Common myeloid progenitor, CD34-positive (primary cell): ENCODE data around the gene DRC1.

Source experiments
- CTCF ChIA-PET: fragments of 350-600 bp; sonication (Branson Sonifier 250); formaldehyde crosslinking; loops from one replicate; lab custom pipeline; 2021; ENCODE audit warnings: antibody characterized with exemption; lab: Charles Lee
- POLR2A ChIA-PET: fragments of 350-600 bp; sonication (Branson Sonifier 250); formaldehyde crosslinking; loops from one replicate; lab custom pipeline; 2021; ENCODE audit warnings: antibody characterized with exemption; lab: Charles Lee
- DNase-seq, 3 donors: peaks; one replicate each; pipeline versions ENCODE4 v3.0.0 to v3.0.0-alpha.2; 2013
- H3K27ac ChIP-seq, 2 experiments: 1 replicate in 1 of 2; 2 replicates in 1 of 2; pipeline ENCODE4 v1.7.0; 2013; ENCODE audit warnings: inconsistent platforms in 2 of 2, low read length in 2 of 2, mild to moderate bottlenecking in 2 of 2, low read depth in 1 of 2, moderate library complexity in 1 of 2; ENCODE audit not compliant: severe bottlenecking in 2 of 2, insufficient read depth in 1 of 2, poor library complexity in 1 of 2
- H3K27me3 ChIP-seq, 5 experiments: replicated peaks in 2 of 5; 1 replicate in 3 of 5; 2 replicates in 2 of 5; pipeline versions ENCODE4 v1.6.1 to v1.7.0; 2013; ENCODE audit warnings: low read length in 4 of 5, mild to moderate bottlenecking in 2 of 5, moderate library complexity in 2 of 5, inconsistent platforms in 1 of 5; ENCODE audit not compliant: insufficient read depth in 5 of 5, control insufficient read depth in 4 of 5
- H3K36me3 ChIP-seq, 4 experiments: 1 replicate in 2 of 4; 2 replicates in 2 of 4; pipeline versions ENCODE4 v1.6.1 to v1.7.0; 2013; ENCODE audit warnings: low read length in 3 of 4, control low read depth in 1 of 4, mild to moderate bottlenecking in 1 of 4; ENCODE audit not compliant: control insufficient read depth in 4 of 4, insufficient read depth in 4 of 4
- H3K4me1 ChIP-seq, 4 experiments: 1 replicate in 3 of 4; 2 replicates in 1 of 4; pipeline versions ENCODE4 v1.6.1 to v1.7.1; 2013; ENCODE audit warnings: low read length in 3 of 4, mild to moderate bottlenecking in 3 of 4, control low read depth in 1 of 4, inconsistent platforms in 1 of 4, moderate library complexity in 1 of 4; ENCODE audit not compliant: control insufficient read depth in 4 of 4, insufficient read depth in 4 of 4; ENCODE audit errors: control extremely low read depth in 1 of 4
- H3K4me3 ChIP-seq, 7 experiments: 1 replicate in 4 of 7; 2 replicates in 3 of 7; pipeline versions ENCODE4 v1.5.1 to v1.7.0; 2013; ENCODE audit warnings: mild to moderate bottlenecking in 7 of 7, low read length in 6 of 7, moderate library complexity in 6 of 7, inconsistent platforms in 2 of 7, low read depth in 2 of 7, control low read depth in 1 of 7; ENCODE audit not compliant: insufficient read depth in 4 of 7, control insufficient read depth in 1 of 7; ENCODE audit errors: extremely low read depth in 1 of 7
- H3K9me3 ChIP-seq, 5 experiments: 1 replicate in 4 of 5; 2 replicates in 1 of 5; pipeline versions ENCODE4 v1.6.1 to v1.7.1; 2013; ENCODE audit warnings: low read length in 4 of 5, mild to moderate bottlenecking in 2 of 5, inconsistent platforms in 1 of 5, low read depth in 1 of 5, moderate library complexity in 1 of 5; ENCODE audit not compliant: control insufficient read depth in 4 of 5, insufficient read depth in 2 of 5; ENCODE audit errors: control extremely low read depth in 1 of 5
- WGBS: methylation state at CpG from one replicate; pipeline ENCODE4 v1.1.5; 2013; ENCODE audit not compliant: insufficient coverage; 5-methylcytosine and 5-hydroxymethylcytosine counted together

The DRC1 gene

DNA sequence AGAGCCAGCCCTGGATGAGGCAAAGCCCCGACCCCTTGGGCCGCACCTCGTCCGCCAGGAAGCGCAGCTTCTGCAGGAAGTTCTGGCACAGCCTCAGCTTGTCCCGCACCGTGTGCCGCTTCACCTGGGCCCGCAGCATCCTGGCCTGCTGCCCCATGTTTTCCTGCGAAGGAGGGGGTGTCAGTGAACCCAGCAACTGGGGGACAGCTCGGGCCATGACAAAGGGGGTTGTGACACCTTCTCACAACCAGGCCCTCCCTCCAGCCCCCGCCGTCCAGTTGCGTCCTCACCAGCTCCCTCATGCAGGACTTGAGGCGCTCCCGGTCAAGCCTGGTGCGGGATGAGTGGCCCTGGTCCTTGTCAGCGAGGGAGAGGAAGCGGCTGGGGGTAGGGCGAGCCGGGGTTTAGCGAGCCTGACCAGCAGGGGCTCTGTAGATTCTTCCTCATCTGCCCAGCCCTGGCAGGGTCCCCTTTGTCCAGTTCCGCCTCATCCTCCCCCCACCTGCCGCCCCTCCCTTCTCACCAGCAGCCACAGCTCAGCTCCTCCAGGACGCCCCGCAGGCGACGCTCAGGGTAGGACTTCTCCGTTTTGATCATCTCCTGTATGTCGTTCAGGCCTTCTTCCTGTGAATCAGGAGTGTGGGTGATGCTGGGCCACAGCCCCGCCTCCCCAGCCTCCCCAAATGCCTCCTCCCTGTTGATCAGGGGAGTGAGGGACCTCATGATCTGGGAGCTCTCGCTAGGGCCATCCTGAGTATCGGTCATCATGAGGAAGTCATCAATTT, 75.6 kb downstream of the DRC1 start:
- 29% methylated on average over 23 of the region's 33 CpGs for WGBS
- Histone ChIP-seq H3K27me3 (no peaks in the 10 kb centered on the region), H3K4me3 (peak overlapping the region in 1 of 7 experiments; percentile 1), H3K36me3 (no peaks in the 10 kb centered on the region), H3K4me1 (peaks cover 0 to 8% (median 5%) of the 10 kb centered on the region in 4 experiments), H3K27ac (no peak overlapping the region), H3K9me3 (no peaks in the 10 kb centered on the region)
- ChIA-PET POLR2A (interaction anchor here (0.6 kb wide), 1 partner anchor 618 kb away, joined by 3 read pairs; no protein-coding TSS in a partner anchor), CTCF (no interaction called here)
- DNase-seq = peak in 2 of 3 donors; percentile 14

GRCh38 chr2:26477911-26478253, 76.2 kb downstream of the DRC1 start, which contains the start of gene OTOF:
TSS of gene OTOF (minus strand) at chr2:26478124.
- H3K4me1 ChIP-seq = peaks cover 0 to 8% (median 5%) of the 10 kb centered on the region in 4 experiments
- no peaks in the 10 kb centered on the region for H3K36me3 ChIP-seq
- no peaks in the 10 kb centered on the region for H3K9me3 ChIP-seq
- no peak for DNase-seq
- ChIA-PET POLR2A (interaction anchor here (0.6 kb wide), 1 partner anchor 619 kb away, joined by 3 read pairs; no protein-coding TSS in a partner anchor), CTCF (no interaction called here)
- no peaks in the 10 kb centered on the region for H3K27me3 ChIP-seq
- peak within 1 kb of the TSS in 1 of 7 experiments; percentile 1 for H3K4me3 ChIP-seq
- 82% methylated on average over 3 of the region's 3 CpGs for WGBS
- H3K27ac ChIP-seq = no peak within 1 kb of the TSS

DNA sequence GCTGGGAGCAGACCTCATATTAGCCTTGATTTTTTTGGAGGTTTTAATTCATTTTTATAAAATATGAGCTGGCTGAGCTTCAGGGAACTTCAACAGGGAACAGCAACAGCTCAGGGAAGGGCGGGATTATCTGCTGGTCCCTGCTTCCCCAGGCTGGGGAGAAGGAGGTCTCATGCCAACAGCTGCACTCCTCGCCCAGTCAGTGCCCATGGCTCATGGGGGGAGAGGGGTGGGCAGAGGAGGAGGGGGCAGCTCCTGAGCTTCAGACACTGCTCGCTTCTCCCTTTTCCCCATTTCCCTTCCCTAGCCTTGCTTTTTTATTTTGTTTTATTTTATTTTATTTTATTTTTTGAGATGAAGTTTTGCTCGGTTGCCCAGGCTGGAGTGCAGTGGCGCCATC, 76.6 kb downstream of the DRC1 start:
- POLR2A ChIA-PET = no interaction called here
- no peaks in the 10 kb centered on the region for H3K36me3 ChIP-seq
- DNase-seq = no peak
- H3K4me3 ChIP-seq = no peak overlapping the region
- H3K9me3 ChIP-seq = no peaks in the 10 kb centered on the region
- 98% methylated on average over 4 of the region's 5 CpGs for WGBS
- CTCF ChIA-PET = no interaction called here
- H3K27ac ChIP-seq = no peak overlapping the region
- H3K27me3 ChIP-seq = no peaks in the 10 kb centered on the region
- H3K4me1 ChIP-seq = peaks cover 0 to 8% (median 5%) of the 10 kb centered on the region in 4 experiments

DNA sequence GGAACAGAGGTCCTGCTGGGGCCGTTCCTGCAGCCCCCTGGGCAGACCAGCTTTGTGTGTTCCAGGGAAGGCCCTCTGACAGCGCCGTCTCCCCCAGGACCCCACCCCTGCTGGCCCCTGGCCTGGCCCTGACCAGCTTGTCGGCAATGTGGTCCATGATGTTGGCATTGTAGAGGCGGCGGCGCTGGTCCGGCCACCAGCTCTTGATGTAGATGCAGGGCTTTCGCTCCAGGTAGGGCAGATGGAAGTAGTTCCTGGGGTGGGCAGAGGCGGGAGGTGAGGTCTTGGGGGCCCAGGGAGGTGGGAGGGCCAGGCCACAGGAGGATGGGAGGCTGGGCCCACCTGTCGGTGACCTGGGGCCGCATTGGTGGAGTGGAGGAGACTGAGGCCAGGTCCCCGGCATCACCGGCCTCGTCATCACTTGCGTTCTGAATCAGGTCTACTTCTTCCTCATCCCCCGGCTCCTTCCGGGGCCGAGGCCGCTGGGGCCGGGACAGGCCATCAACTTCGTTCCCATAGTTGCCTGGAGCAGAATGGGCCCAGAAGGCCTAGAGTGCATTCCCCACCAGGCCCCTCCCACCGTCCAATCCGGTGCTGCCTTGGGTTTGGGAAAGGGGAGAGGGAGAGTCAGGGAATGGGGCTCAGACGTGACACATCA, 77.5 kb downstream of the DRC1 start:
- H3K27ac ChIP-seq = no peak overlapping the region
- peaks cover 0 to 8% (median 5%) of the 10 kb centered on the region in 4 experiments for H3K4me1 ChIP-seq
- WGBS = 98% methylated on average over 18 of the region's 25 CpGs
- H3K27me3 ChIP-seq = no peaks in the 10 kb centered on the region
- H3K9me3 ChIP-seq = no peaks in the 10 kb centered on the region
- POLR2A ChIA-PET = no interaction called here
- H3K4me3 ChIP-seq = no peak overlapping the region
- DNase-seq = no peak
- no peaks in the 10 kb centered on the region for H3K36me3 ChIP-seq
- CTCF ChIA-PET = no interaction called here

DNA sequence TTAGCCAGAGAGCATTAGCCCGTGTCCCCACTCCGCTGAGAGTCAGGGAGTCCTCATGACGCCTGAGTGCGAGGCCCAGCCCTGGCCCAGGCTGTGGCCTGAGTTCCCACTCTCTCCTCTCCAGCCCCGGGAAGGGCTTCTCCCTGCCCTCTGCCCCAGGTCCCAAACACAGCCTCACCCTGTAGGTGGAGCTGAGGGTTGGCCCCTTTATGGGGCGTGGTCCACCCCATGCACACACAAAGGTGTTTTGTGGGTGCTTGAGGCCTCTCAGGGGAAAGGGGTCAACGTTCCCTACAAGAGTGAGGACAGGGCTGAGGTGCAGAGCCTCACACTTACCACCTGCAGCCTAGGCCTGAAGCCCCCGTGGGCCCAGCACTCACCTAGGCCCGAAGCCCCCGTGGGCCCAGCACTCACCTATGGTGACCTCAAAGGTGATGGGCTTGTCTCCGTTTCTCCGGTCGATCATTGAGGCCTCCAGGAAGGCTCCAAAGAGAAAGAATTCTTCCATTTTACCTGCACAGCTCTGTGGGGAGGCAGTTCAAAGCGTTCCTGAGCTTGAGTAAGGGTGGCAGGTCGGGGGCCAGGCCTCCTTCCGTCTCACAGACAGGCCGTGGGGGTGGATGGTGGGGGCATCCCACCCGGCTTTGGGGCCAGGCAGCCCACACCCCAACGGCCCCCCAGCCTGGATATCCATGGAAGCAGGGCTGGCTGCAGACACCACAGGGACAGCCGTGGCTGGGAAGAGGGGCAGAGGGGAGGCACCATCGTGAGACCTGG, 78.3 kb downstream of the DRC1 start:
- Histone ChIP-seq H3K4me1 (peaks cover 0 to 8% (median 5%) of the 10 kb centered on the region in 4 experiments), H3K27ac (no peak overlapping the region), H3K36me3 (no peaks in the 10 kb centered on the region), H3K9me3 (no peaks in the 10 kb centered on the region), H3K27me3 (no peaks in the 10 kb centered on the region), H3K4me3 (no peak overlapping the region)
- POLR2A ChIA-PET = no interaction called here
- DNase-seq = no peak
- WGBS = 96% methylated on average over 14 of the region's 21 CpGs
- CTCF ChIA-PET = interaction anchor here (0.9 to 1.4 kb wide), 2 partner anchors 24 to 529 kb away, joined by 3 to 4 read pairs; no protein-coding TSS in a partner anchor

GRCh38 chr2:26480566-26481423, 79.1 kb downstream of the DRC1 start:
- ChIA-PET CTCF (interaction anchor here (0.9 to 1.4 kb wide), 2 partner anchors 23 to 530 kb away, joined by 3 to 4 read pairs; no protein-coding TSS in a partner anchor), POLR2A (no interaction called here)
- 94% methylated on average over 15 of the region's 18 CpGs for WGBS
- Histone ChIP-seq H3K4me3 (no peak overlapping the region), H3K27me3 (peaks cover 0 to under 1% (median 0%) of the 10 kb centered on the region in 5 experiments), H3K27ac (no peak overlapping the region), H3K9me3 (no peaks in the 10 kb centered on the region), H3K4me1 (peaks cover 0 to 8% (median 5%) of the 10 kb centered on the region in 4 experiments), H3K36me3 (no peaks in the 10 kb centered on the region)
- DNase-seq = no peak
